Fibroblast of lung (primary cell): ENCODE results near the gene RAP1A. TPM values are rescaled to one million over a fixed set of nuclear protein-coding genes. Genes with fewer than 3 reads are reported as not detected.

Experiments
- DNase-seq, 2 donors: peaks; one replicate each; pipeline versions ENCODE4 v3.0.0 to v3.0.0-alpha.2; 2010; ENCODE audit warnings: low read depth in 2 of 2
- H2AFZ ChIP-seq: 2 replicates; pipeline ENCODE4 v1.5.1; 2012; ENCODE audit warnings: low read length, control low read depth, inconsistent platforms
- H3K27ac ChIP-seq: 2 replicates; pipeline ENCODE4 v1.5.1; 2011; ENCODE audit warnings: low read length, control low read depth; ENCODE audit not compliant: insufficient read depth
- H3K27me3 ChIP-seq: 2 replicates; pipeline ENCODE4 v1.5.1; 2011; ENCODE audit warnings: mild to moderate bottlenecking, low read length; ENCODE audit not compliant: control insufficient read depth, insufficient read depth
- H3K36me3 ChIP-seq: 2 replicates; pipeline ENCODE4 v1.5.1; 2011; ENCODE audit warnings: low read length; ENCODE audit not compliant: control insufficient read depth, insufficient read depth
- H3K4me1 ChIP-seq: 2 replicates; pipeline ENCODE4 v1.5.1; 2011; ENCODE audit warnings: low read length; ENCODE audit not compliant: control insufficient read depth, insufficient read depth; ENCODE audit errors: extremely low read depth
- H3K4me2 ChIP-seq: 2 replicates; pipeline ENCODE4 v1.5.1; 2011; ENCODE audit warnings: low read length, control low read depth; ENCODE audit not compliant: insufficient read depth; ENCODE audit errors: extremely low read depth
- H3K4me3 ChIP-seq, 4 experiments: fragments of 200-600 bp in 1 of 4; sonication (generic) in 1 of 4; replicated peaks in 1 of 4; 2 replicates each; pipeline ENCODE4 v1.5.1; 2011 to 2016; ENCODE audit warnings: low read length in 4 of 4, low read depth in 3 of 4, mild to moderate bottlenecking in 3 of 4, control low read depth in 2 of 4, inconsistent platforms in 1 of 4, mixed read lengths in 1 of 4; ENCODE audit not compliant: insufficient read depth in 1 of 4; ENCODE audit errors: control extremely low read depth in 1 of 4
- H3K79me2 ChIP-seq: 2 replicates; pipeline ENCODE4 v1.5.1; 2012; ENCODE audit warnings: mild to moderate bottlenecking, low read length, inconsistent platforms; ENCODE audit not compliant: control insufficient read depth, insufficient read depth
- H3K9ac ChIP-seq: 2 replicates; pipeline ENCODE4 v1.5.1; 2011; ENCODE audit warnings: mild to moderate bottlenecking, low read length, control low read depth; ENCODE audit not compliant: insufficient read depth
- H3K9me3 ChIP-seq: 2 replicates; pipeline ENCODE4 v1.5.1; 2012; ENCODE audit warnings: low read depth, low read length; ENCODE audit not compliant: control insufficient read depth, insufficient read depth
- H4K20me1 ChIP-seq: 2 replicates; pipeline ENCODE4 v1.5.1; 2011; ENCODE audit warnings: low read length; ENCODE audit not compliant: control insufficient read depth, insufficient read depth; ENCODE audit errors: extremely low read depth
- CTCF ChIP-seq, 2 donors: IDR thresholded peaks in 1 of 2; conservative IDR thresholded peaks in 1 of 2; 1 replicate in 1 of 2; 2 replicates in 1 of 2; pipeline ENCODE4 v1.5.1; 2011 to 2012; ENCODE audit warnings: low read length in 2 of 2, control low read depth in 1 of 2, inconsistent platforms in 1 of 2, low read depth in 1 of 2, mild to moderate bottlenecking in 1 of 2
- EZH2 ChIP-seq: IDR thresholded peaks from 2 replicates; pipeline ENCODE4 v1.5.1; 2012; ENCODE audit warnings: low read length, control low read depth, mild to moderate bottlenecking; ENCODE audit errors: missing control alignments
- polyA plus RNA-seq, 2 donors: library from polyadenylated mRNA; depleted of rRNA in 1 of 2; stranded (reverse) in 1 of 2; unstranded in 1 of 2; fragments of >200 nt; gene quantifications; 2 replicates each; pipeline ENCODE4 v1.2.1, GENCODE V29; 2011 to 2012; ENCODE audit warnings: missing spikeins in 1 of 2
- total RNA-seq: library from RNA; depleted of rRNA; stranded (reverse); fragments of >200 nt; gene quantifications from 2 replicates; pipeline ENCODE4 v1.2.1, GENCODE V29; 2014

Gene RAP1A
- total and polyA plus RNA-seq, 2 donors (not counting 1 experiment from before 2014, with no cell fraction given) = 13.5 to 99.5 TPM

- DNase-seq = peak; percentile 97 to 98
- H3K27me3 ChIP-seq = no peaks in the 10 kb centered on the region
- peaks cover 2% of the 10 kb centered on the region for H3K4me1 ChIP-seq
- peak; percentile 73 to 90 for TF ChIP-seq CTCF (conservative IDR thresholded peaks at IDR 0.05 in 1 of 2, IDR thresholded peaks at IDR 0.05 in 1 of 2; ENCODE audit: low read depth in 1 of 2, low read length in 2 of 2)
- TF ChIP-seq EZH2 = no peak
- no peaks in the 10 kb centered on the region for H3K9me3 ChIP-seq
- no peaks in the 10 kb centered on the region for H3K36me3 ChIP-seq
- peak within 1 kb of the TSS; percentile 96 for H2AFZ ChIP-seq
- no peaks in the 10 kb centered on the region for H4K20me1 ChIP-seq
- peak within 1 kb of the TSS; percentile 71 to 92 (median 90) for H3K4me3 ChIP-seq
- peak within 1 kb of the TSS; percentile 86 for H3K4me2 ChIP-seq
- H3K79me2 ChIP-seq = peaks cover 19% of the 10 kb centered on the region
- peak within 1 kb of the TSS; percentile 90 for H3K9ac ChIP-seq
- peak within 1 kb of the TSS; percentile 98 for H3K27ac ChIP-seq
Observed at GRCh38 chr1:111755331-111756123, 135.9 kb downstream of the RAP1A start, which contains the start of gene DDX20. DDX20 (plus strand) TSS chr1:111755901; CDS start chr1:111755925, 24 bp downstream.

- no peaks in the 10 kb centered on the region for H3K9me3 ChIP-seq
- peaks cover 2% of the 10 kb centered on the region for H3K4me1 ChIP-seq
- peaks cover 19% of the 10 kb centered on the region for H3K79me2 ChIP-seq
- peaks cover 2% of the 10 kb centered on the region for H3K36me3 ChIP-seq
- TF ChIP-seq EZH2 = no peak
- peak overlapping the region; percentile 83 for H3K4me2 ChIP-seq
- peak overlapping the region; percentile 98 for H3K27ac ChIP-seq
- peak overlapping the region; percentile 90 for H3K9ac ChIP-seq
- DNase-seq = no peak
- peak overlapping the region; percentile 61 for H2AFZ ChIP-seq
- H4K20me1 ChIP-seq = no peaks in the 10 kb centered on the region
- peak overlapping the region; percentile 71 to 92 (median 90) for H3K4me3 ChIP-seq
- no peaks in the 10 kb centered on the region for H3K27me3 ChIP-seq
Observed at GRCh38 chr1:111756124-111756513, 136.5 kb downstream of the RAP1A start.

GRCh38 chr1:111758373-111758772, 138.8 kb downstream of the RAP1A start:
- Histone ChIP-seq H3K27ac (no peak overlapping the region), H3K27me3 (no peaks in the 10 kb centered on the region), H4K20me1 (no peaks in the 10 kb centered on the region), H3K4me2 (no peak overlapping the region), H3K9ac (no peak overlapping the region), H2AFZ (no peak overlapping the region), H3K79me2 (peaks cover 19% of the 10 kb centered on the region), H3K4me1 (peaks cover 9% of the 10 kb centered on the region), H3K4me3 (no peak overlapping the region), H3K36me3 (peaks cover 5% of the 10 kb centered on the region), H3K9me3 (no peaks in the 10 kb centered on the region)
- TF ChIP-seq EZH2 = no peak
- TF ChIP-seq CTCF (conservative IDR thresholded peaks at IDR 0.05 in 1 of 2, IDR thresholded peaks at IDR 0.05 in 1 of 2; ENCODE audit: low read depth in 1 of 2, low read length in 2 of 2) = peak in 1 of 2 donors; percentile 14
- no peak for DNase-seq
